Peyer's patch (tissue), 4 donors: ENCODE results near the gene NDUFS5.

ENCODE experiments used
- POLR2A ChIP-seq, 2 donors: fragments of 450-650 bp; IDR thresholded peaks; one replicate each; pipeline ENCODE4 v1.5.1; 2017; ENCODE audit warnings: antibody characterized with exemption in 2 of 2, mild to moderate bottlenecking in 2 of 2, moderate library complexity in 2 of 2
- TF ChIP-seq, protein P1 (sequence below), 6 experiments: fragments of 450-650 bp in 4 of 6; fragments of 200-600 bp in 2 of 6; sonication (generic) in 1 of 6; IDR thresholded peaks; one replicate each; pipeline ENCODE4 v1.5.1; 2017 to 2019; ENCODE audit warnings: antibody characterized with exemption in 6 of 6, mild to moderate bottlenecking in 3 of 6, moderate library complexity in 1 of 6

- TF ChIP-seq, protein P1, sequence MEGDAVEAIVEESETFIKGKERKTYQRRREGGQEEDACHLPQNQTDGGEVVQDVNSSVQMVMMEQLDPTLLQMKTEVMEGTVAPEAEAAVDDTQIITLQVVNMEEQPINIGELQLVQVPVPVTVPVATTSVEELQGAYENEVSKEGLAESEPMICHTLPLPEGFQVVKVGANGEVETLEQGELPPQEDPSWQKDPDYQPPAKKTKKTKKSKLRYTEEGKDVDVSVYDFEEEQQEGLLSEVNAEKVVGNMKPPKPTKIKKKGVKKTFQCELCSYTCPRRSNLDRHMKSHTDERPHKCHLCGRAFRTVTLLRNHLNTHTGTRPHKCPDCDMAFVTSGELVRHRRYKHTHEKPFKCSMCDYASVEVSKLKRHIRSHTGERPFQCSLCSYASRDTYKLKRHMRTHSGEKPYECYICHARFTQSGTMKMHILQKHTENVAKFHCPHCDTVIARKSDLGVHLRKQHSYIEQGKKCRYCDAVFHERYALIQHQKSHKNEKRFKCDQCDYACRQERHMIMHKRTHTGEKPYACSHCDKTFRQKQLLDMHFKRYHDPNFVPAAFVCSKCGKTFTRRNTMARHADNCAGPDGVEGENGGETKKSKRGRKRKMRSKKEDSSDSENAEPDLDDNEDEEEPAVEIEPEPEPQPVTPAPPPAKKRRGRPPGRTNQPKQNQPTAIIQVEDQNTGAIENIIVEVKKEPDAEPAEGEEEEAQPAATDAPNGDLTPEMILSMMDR (IDR thresholded peaks at IDR 0.05), result peak in 5 of 6 experiments; percentile 20 to 30 (median 29)
- TF ChIP-seq POLR2A (IDR thresholded peaks at IDR 0.05), result peak; percentile 93 to 94
Measured at GRCh38 chr1:38990738-38991637, 35.2 kb upstream of the NDUFS5 start, which contains the start of gene AKIRIN1.
